ENCODE data around the gene TLE5.

Gene TLE5

GRCh38 chr19:3083964-3084363 is 21.7 kb upstream of the TLE5 start:
- no peak overlapping the region for H3K27ac Mint-ChIP-seq
- no peaks in the 10 kb centered on the region for H3K36me3 Mint-ChIP-seq
- H3K9me3 Mint-ChIP-seq: no peaks in the 10 kb centered on the region
- H3K4me3 Mint-ChIP-seq: no peak overlapping the region
- no peaks in the 10 kb centered on the region for H3K4me1 Mint-ChIP-seq
- CTCF ChIA-PET: interaction anchor here (1.8 kb wide), 1 partner anchor 20 kb away, joined by 4 read pairs; no protein-coding TSS in a partner anchor
- no peak for DNase-seq
- peaks cover 31% of the 10 kb centered on the region for H3K27me3 Mint-ChIP-seq

GRCh38 chr19:3082331-3082730 is 20.0 kb upstream of the TLE5 start:
- peaks cover 36% of the 10 kb centered on the region for H3K27me3 Mint-ChIP-seq
- no peaks in the 10 kb centered on the region for H3K36me3 Mint-ChIP-seq
- CTCF ChIA-PET: interaction anchor here (8.2 kb wide), 1 partner anchor 22 kb away, joined by 75 read pairs; no protein-coding TSS in a partner anchor
- H3K27ac Mint-ChIP-seq: no peak overlapping the region
- H3K4me1 Mint-ChIP-seq: no peaks in the 10 kb centered on the region
- no peak overlapping the region for H3K4me3 Mint-ChIP-seq
- H3K9me3 Mint-ChIP-seq: no peaks in the 10 kb centered on the region
- DNase-seq: no peak

GRCh38 chr19:3080286-3080685 is 18.0 kb upstream of the TLE5 start:
- no peaks in the 10 kb centered on the region for H3K9me3 Mint-ChIP-seq
- CTCF ChIA-PET: interaction anchor here (1.0 to 8.2 kb wide), 3 partner anchors 11 to 28 kb away, joined by 3 to 75 read pairs (median 3); no protein-coding TSS in a partner anchor
- H3K36me3 Mint-ChIP-seq: no peaks in the 10 kb centered on the region
- peaks cover 4% of the 10 kb centered on the region for H3K4me1 Mint-ChIP-seq
- H3K27ac Mint-ChIP-seq: no peak overlapping the region
- H3K4me3 Mint-ChIP-seq: no peak overlapping the region
- DNase-seq: no peak
- peaks cover 45% of the 10 kb centered on the region for H3K27me3 Mint-ChIP-seq

GRCh38 chr19:3079578-3079977 is 17.3 kb upstream of the TLE5 start:
- H3K9me3 Mint-ChIP-seq: no peaks in the 10 kb centered on the region
- H3K27ac Mint-ChIP-seq: no peak overlapping the region
- CTCF ChIA-PET: interaction anchor here (1.0 to 8.2 kb wide), 2 partner anchors 25 to 29 kb away, joined by 3 to 75 read pairs; no protein-coding TSS in a partner anchor
- H3K36me3 Mint-ChIP-seq: no peaks in the 10 kb centered on the region
- H3K4me3 Mint-ChIP-seq: no peak overlapping the region
- DNase-seq: no peak
- peaks cover 43% of the 10 kb centered on the region for H3K27me3 Mint-ChIP-seq
- H3K4me1 Mint-ChIP-seq: peaks cover 4% of the 10 kb centered on the region

- peak; percentile 81 for DNase-seq
- Mint-ChIP-seq H3K9me3 (no peaks in the 10 kb centered on the region), H3K4me1 (peaks cover 4% of the 10 kb centered on the region), H3K27me3 (peaks cover 48% of the 10 kb centered on the region), H3K4me3 (no peak overlapping the region), H3K27ac (no peak overlapping the region), H3K36me3 (no peaks in the 10 kb centered on the region)
- CTCF ChIA-PET: interaction anchor here (0.9 to 8.2 kb wide), 12 partner anchors 10 to 135 kb away, joined by 3 to 75 read pairs (median 5); no protein-coding TSS in a partner anchor
These were observed 13.5 kb upstream of the TLE5 start for GRCh38 chr19:3075605-3076431.

GRCh38 chr19:3073931-3074595 is 11.8 kb upstream of the TLE5 start:
- Mint-ChIP-seq H3K9me3 (no peaks in the 10 kb centered on the region), H3K27me3 (peaks cover 41% of the 10 kb centered on the region), H3K27ac (no peak overlapping the region), H3K4me3 (no peak overlapping the region), H3K4me1 (peaks cover 4% of the 10 kb centered on the region), H3K36me3 (no peaks in the 10 kb centered on the region)
- CTCF ChIA-PET: interaction anchor here (0.7 to 2.9 kb wide), 4 partner anchors 30 to 137 kb away, joined by 3 to 17 read pairs (median 8); no protein-coding TSS in a partner anchor
- no peak for DNase-seq

- DNase-seq: no peak
These were observed 10.9 kb upstream of the TLE5 start for GRCh38 chr19:3073159-3073563.

GRCh38 chr19:3071768-3072167 is 9.5 kb upstream of the TLE5 start:
- H3K4me3 Mint-ChIP-seq: no peak overlapping the region
- DNase-seq: no peak
- H3K27me3 Mint-ChIP-seq: peaks cover 35% of the 10 kb centered on the region
- H3K9me3 Mint-ChIP-seq: no peaks in the 10 kb centered on the region
- H3K36me3 Mint-ChIP-seq: no peaks in the 10 kb centered on the region
- peaks cover 4% of the 10 kb centered on the region for H3K4me1 Mint-ChIP-seq
- no peak overlapping the region for H3K27ac Mint-ChIP-seq
- CTCF ChIA-PET: no interaction called here

More at GRCh38 chr19:3073159-3073563, 10.9 kb upstream of the TLE5 start:
- H3K9me3 Mint-ChIP-seq: no peaks in the 10 kb centered on the region
- H3K4me1 Mint-ChIP-seq: peaks cover 4% of the 10 kb centered on the region
- CTCF ChIA-PET: interaction anchor here (0.9 to 1.9 kb wide), 2 partner anchors 31 to 35 kb away, joined by 3 to 12 read pairs; no protein-coding TSS in a partner anchor
- H3K27me3 Mint-ChIP-seq: peaks cover 39% of the 10 kb centered on the region
- H3K4me3 Mint-ChIP-seq: no peak overlapping the region
- no peak overlapping the region for H3K27ac Mint-ChIP-seq
- no peaks in the 10 kb centered on the region for H3K36me3 Mint-ChIP-seq

GRCh38 chr19:3068071-3068470 is 5.8 kb upstream of the TLE5 start:
- H3K27ac Mint-ChIP-seq: no peak overlapping the region
- H3K9me3 Mint-ChIP-seq: no peaks in the 10 kb centered on the region
- peaks cover 13% of the 10 kb centered on the region for H3K4me1 Mint-ChIP-seq
- peaks cover 5% of the 10 kb centered on the region for H3K27me3 Mint-ChIP-seq
- no peak for DNase-seq
- no peaks in the 10 kb centered on the region for H3K36me3 Mint-ChIP-seq
- CTCF ChIA-PET: interaction anchor here (1.4 to 2.2 kb wide), 3 partner anchors 34 to 41 kb away, joined by 3 to 5 read pairs (median 5); no protein-coding TSS in a partner anchor
- H3K4me3 Mint-ChIP-seq: no peak overlapping the region

GRCh38 chr19:3067563-3067962 is 5.3 kb upstream of the TLE5 start:
- Mint-ChIP-seq H3K27me3 (peaks cover 5% of the 10 kb centered on the region), H3K4me1 (peaks cover 15% of the 10 kb centered on the region), H3K9me3 (no peaks in the 10 kb centered on the region), H3K36me3 (peaks cover 2% of the 10 kb centered on the region), H3K27ac (no peak overlapping the region), H3K4me3 (no peak overlapping the region)
- CTCF ChIA-PET: interaction anchor here (1.4 to 2.2 kb wide), 3 partner anchors 34 to 41 kb away, joined by 3 to 5 read pairs (median 5); no protein-coding TSS in a partner anchor
- DNase-seq: no peak

- H3K4me3 Mint-ChIP-seq: no peak overlapping the region
- DNase-seq: no peak
- H3K27ac Mint-ChIP-seq: no peak overlapping the region
- peaks cover 5% of the 10 kb centered on the region for H3K27me3 Mint-ChIP-seq
- peaks cover 15% of the 10 kb centered on the region for H3K4me1 Mint-ChIP-seq
- CTCF ChIA-PET: interaction anchor here (2.2 kb wide), 1 partner anchor 37 kb away, joined by 5 read pairs; no protein-coding TSS in a partner anchor
- no peaks in the 10 kb centered on the region for H3K9me3 Mint-ChIP-seq
- H3K36me3 Mint-ChIP-seq: peaks cover 2% of the 10 kb centered on the region
These were observed 4.3 kb upstream of the TLE5 start for GRCh38 chr19:3066482-3067049.

- CTCF ChIA-PET: interaction anchor here (2.2 kb wide), 1 partner anchor 38 kb away, joined by 5 read pairs; no protein-coding TSS in a partner anchor
- no peak overlapping the region for H3K27ac Mint-ChIP-seq
- peaks cover 5% of the 10 kb centered on the region for H3K27me3 Mint-ChIP-seq
- H3K36me3 Mint-ChIP-seq: peaks cover 5% of the 10 kb centered on the region
- no peaks in the 10 kb centered on the region for H3K9me3 Mint-ChIP-seq
- H3K4me1 Mint-ChIP-seq: peaks cover 17% of the 10 kb centered on the region
- no peak overlapping the region for H3K4me3 Mint-ChIP-seq
- DNase-seq: no peak
These were observed 3.5 kb upstream of the TLE5 start for GRCh38 chr19:3065675-3066357.

- Mint-ChIP-seq H3K4me3 (peak overlapping the region; percentile 92), H3K36me3 (peaks cover 18% of the 10 kb centered on the region), H3K27ac (peak overlapping the region; percentile 98), H3K4me1 (peaks cover 33% of the 10 kb centered on the region), H3K27me3 (peaks cover 5% of the 10 kb centered on the region), H3K9me3 (no peaks in the 10 kb centered on the region)
- CTCF ChIA-PET: interaction anchor here (0.6 to 1.3 kb wide), 3 partner anchors 12 to 53 kb away, joined by 3 read pairs; no protein-coding TSS in a partner anchor
- no peak for DNase-seq
These were observed 1.7 kb upstream of the TLE5 start for GRCh38 chr19:3064011-3064330.
